HTERT RPE-1 (cell line): Measurements from ENCODE around the gene FAM219B.

Experiments
- in situ Hi-C: fragments of 300-500 bp; cut with MboI; formaldehyde crosslinking; loops from 4 replicates; pipeline ENCODE4 v1.14.3; 2020; ENCODE audit warnings: low sequenced_read_pairs

The FAM219B gene

DNA sequence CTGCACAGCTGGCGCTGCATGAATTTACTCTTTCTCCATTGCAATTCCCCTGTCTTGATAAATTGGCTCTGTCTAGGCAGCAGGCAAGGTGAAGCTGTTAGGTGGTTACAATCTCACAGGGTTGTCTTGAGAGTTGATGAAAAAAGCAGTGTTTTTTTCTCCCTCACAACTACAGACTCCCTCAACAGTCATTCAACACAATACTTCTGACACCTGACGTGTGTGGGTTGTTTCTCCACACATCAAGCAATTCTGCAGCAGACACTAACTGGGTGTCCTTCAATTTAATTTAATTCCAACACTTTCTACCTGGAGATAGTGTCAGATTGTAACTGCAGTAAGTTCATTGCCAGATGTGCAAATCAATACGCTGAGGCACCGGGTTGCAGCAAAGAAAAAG lies 28.4 kb downstream of the FAM219B start:
- in situ Hi-C loops: no loop called here

DNA sequence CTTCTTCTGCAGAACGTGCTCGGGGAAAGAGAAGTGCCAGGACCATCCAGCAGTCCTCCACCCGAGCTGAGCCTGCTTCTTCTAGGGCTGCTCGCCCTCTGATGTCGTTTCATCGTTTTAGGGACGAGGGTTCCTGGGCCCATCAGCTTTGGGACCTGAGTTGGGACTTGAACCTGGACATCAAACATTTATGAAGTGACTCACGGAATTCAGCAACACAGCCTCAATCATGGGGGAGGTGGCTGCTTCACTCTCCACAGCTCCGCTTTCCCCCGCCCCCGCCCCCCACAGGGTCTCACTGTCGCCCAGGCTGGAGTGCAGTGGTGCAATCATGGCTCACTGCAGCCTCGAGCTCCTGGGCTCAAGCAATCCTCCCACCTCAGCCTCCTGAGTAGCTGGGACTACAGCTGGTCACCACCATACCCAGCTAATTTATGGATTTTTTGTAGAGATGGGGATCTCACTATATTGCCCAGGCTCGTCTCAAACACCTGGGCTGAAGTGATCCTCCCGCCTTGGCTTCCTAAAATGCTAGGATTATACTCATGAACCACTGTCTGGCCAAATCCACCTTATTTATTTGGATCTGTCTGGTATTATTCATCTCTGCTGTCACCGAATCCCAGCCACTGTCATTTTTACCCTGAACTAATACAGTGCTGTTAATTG lies 32.8 kb downstream of the FAM219B start:
- in situ Hi-C loops: no loop called here

DNA sequence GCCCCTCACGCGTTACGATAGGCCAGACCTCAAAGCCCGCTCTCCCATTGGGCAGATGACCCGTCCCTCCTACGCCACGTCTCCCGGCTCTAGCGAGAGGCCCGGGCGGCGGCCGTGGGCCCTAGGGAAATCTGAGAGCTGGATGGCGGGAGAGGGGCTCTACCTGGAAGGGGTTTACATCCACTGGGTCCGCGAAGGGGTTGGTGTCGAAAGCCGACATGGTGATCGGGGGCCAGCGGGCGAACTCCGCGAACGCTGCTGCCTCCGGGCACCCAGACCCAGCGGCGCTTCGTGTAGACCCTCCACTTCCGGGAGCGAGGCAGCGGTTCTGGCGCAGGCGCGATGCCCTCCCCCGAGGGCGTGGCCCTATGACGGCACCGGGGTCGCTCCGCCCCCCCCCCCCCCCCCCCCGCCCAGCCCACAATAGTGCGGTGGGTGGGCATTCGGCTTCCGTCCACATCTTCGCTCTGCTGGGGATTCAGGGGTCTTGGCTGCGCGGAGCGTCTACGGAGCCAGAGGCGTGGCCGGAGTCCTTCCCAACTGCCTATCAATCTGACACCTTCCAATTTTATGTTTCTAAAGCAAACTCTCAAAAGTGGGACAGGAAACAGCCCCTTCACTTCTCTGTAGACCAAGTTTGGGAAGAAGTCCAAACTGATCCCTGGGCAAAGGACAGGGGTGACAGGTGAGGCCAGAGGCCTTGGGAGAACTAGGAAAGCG lies 33.5 kb downstream of the FAM219B start, which contains the start of gene SCAMP2:
Gene SCAMP2, minus strand, starts transcription at position 330 of the 720 bp plus-strand sequence. Its CDS starts 110 bp downstream, at position 220.
- in situ Hi-C loops: no loop called here

DNA sequence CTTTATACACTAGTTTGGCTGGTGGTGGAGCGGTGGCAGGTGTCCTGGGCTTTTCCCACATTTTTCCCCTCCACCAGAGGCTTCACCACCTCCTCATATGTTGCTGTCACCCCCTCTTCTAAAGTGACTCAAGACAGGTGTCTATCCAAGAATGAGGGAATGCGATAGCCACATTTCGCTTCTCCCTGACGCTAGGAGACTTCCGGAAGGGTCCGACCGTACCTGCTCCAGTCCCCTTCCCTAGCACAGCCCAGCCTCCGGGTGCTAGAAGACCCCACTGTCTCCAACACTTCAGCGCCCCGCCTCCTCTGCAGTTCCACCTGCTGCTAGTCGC lies 34.0 kb downstream of the FAM219B start:
- in situ Hi-C loops: no loop called here

DNA sequence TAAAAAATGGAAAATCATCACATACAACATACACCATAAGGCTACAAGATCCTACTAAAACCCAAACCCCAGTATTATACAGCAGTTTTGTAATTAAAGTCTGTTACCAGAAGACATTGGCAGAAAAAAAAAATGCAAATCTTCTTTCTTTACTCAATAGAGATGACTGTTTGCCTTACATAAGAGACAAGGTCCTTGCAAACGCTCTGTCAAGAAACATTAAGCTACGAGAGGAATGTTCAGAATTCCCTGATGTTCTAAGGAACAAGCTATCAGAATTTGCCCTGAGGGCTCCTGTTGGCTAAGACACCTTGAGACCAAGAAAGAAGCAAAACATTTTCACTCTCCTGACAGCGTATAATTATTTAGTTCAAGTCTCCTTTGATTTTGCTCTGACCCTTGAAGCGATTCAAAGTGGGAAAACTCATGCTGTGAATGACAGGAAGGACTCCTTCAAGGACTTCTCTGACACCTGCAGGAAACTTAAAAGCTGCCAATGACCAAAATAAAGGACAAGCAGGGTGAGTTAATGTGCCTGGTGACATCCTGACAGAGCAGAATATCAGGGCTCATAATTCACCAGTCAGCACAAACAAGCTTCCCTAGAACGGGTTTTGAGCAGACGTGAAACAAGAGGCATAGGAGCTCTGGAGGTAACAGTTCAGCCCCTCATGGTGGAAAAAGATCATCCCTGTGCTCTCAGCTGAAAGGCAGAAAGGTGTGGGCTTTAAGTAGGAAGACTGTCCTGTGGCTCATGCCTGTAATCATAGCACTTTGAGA lies 36.0 kb downstream of the FAM219B start:
- in situ Hi-C loops: no loop called here

DNA sequence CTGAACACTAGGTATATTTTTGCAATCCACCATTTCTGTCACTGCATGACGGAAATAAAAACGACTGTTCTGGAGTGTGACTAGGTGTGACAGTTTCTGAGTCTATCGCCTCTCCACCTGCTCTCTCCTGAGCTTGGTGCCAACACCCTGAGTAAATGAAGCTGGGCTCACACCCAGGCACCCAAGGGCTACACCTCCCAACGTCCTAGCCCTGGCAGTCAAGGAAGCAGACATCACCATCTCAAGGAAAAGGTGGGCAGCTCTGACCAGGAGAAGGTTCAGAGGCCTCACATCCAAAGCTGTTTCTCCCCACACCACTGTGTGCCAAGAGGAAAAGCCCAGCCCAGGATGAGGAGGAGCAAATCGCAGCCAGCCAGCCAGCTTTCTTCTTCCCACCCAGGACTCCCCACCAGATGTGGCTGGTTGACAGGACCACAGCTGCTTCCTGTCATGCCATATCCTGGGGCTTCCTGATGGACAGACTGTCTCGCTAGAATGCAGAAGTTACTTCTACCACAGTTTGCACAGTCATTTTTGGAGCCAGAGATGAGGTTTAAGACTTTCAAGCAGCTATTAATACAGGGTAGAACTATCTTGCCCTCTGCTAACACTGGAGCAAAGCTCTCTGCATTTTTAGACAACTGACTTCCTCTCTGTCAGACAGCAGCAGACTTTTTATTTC lies 36.8 kb downstream of the FAM219B start:
- in situ Hi-C loops: no loop called here

DNA sequence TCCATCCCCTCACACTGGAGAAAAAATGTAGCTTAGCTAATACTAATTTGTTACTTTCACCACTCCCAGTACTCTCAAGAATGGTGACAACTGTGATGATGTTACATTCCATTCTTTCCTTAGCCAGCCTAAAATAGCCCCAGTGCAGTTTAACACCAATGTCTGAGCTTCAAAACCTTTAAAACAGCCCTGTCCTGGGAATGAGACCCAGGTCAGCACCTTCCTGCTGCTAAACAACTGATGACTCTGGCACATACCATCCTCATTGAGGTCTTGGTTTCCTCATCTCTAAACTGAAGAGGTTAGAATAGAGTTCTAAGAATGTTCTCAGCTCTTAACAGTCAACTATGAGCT lies 37.3 kb downstream of the FAM219B start:
- in situ Hi-C loops: no loop called here

DNA sequence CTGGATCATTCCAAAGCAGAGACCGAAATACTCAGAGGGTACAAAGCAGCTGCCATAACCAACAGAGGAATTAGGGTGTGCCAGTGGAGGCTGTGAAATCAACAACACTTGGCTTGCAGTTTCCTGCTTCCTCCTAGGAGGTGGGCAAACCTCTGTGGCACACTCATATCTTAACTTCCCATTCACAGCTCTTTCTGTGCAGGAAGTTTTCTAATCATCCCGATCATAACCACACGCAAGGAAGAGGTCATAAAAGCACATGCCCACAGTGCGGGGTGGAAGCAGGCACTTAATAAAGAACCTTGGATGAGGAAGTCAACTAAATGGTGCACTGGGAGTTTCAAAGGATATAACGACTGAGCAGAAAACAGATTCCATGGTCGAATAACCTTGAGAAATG lies 38.6 kb downstream of the FAM219B start:
- in situ Hi-C loops: no loop called here

DNA sequence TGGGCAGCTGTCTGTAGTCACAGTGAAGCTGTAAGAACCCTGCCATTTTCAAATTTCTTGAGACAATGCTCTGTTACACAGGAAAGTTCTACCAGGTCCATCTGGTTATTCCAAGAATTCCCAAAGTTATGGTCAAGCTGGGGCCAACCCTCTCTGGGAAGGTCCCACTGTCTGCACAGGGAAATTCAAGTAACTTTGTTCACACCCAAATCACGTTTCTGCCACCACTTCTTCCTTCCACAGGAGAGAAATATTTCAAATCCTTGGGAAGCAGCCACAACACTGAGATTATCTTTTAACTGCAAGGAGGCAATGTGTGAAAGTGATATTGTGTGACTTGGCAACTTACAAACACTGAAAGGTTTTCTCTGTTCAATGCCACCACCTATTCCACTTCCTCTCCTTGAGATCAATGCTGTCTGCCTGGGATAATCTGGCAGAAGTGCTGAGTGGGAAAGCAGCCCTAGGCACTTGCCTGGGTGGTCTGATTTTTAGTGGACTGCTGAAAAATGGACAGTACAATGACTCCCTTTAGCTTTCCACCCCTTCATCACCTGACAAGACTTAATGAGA lies 39.1 kb downstream of the FAM219B start:
- in situ Hi-C loops: no loop called here

DNA sequence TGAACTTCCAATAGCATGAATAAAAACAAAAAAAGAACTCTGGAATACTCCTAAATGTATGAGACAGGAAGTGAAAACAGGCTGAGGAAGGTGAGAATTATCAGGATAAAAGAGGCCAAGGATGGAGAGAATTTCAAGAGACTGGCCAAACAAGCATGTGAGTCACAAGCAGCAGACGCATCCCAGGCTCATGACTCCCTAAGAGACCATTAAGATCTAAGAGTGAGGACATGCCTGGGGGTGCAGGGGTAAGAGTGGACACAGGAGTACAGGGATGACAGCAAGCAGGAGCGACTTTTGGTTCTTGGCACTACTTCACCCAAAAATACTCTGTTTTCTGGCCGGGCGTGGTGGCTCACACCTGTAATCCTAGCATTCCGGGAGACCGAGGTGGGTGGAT lies 40.6 kb downstream of the FAM219B start:
- in situ Hi-C loops: no loop called here

DNA sequence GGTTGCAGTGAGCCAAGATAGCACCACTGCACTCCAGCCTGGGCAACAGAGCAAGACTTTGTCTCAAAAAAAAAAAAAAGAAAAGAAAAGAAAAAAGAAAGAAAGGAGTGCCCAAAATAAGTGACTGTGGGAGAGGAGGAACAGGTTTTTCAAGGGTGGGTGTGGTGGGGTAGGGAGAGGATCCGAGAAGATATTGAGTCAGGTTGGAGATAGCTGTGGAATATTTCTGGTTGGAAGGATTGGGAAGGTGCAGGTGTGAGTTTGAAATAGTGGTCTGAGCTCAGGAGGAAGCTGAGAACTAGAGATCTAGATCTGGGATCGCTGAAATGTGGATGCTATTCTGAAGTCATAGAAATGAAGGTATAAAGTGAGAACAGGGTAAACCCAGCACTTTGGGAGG lies 41.3 kb downstream of the FAM219B start:
- in situ Hi-C loops: no loop called here

DNA sequence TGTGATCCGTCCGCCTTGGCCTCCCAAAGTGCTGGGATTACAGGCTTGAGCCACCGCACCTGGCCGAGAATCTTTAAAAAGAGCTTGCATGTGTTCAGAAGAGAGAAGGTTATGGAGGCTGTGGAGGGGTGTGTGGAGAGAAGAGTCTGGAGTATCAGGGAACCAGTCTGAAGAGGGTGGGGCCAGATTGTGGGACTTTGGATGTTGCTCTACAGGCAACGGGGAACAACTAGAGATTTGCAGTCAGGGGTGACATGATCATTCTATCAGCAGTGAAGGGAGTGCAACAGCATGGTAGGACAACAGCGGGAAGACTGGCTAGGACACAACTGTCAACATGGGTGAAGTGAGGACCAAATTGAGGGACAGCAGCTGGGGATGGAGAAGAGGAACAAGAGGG lies 42.4 kb downstream of the FAM219B start:
- in situ Hi-C loops: no loop called here

DNA sequence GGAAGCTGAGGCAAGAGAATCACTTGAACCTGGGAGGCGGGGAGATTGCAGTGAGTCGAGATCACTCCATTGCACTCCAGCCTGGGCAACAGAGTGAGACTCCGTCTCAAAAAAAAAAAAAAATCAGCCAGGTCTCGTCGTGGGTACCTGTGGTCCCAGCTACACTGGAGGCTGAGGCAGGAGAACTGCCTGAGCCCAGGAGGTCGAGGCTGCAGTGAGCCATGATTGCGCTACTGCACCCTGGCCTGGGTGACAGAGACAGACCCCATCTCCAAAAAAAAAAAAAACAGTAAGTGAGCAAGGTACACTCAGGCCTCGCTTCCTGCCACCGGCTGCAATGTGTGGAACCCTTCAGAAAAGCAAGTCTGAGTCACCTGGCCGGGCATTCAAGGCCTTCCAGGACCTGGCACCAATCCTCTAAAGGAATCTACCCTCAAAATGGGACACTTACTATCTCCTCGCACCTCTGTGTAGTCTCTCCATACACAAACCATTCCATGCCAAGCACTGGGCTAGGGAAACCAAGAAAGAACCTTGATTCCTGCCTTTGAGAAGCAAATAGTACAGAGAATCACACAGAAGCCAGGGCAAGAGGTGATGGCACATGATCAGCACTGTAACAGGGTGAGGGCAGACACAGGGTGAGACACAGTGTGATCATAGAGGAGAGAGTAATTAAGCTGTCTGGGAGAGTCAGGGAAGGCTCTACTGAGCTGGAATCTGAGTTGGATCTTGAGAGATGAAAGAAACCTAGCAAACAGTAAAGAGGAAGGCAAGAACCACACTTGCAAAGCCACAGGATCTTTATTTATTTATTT lies 43.2 kb downstream of the FAM219B start:
- in situ Hi-C loops: no loop called here

DNA sequence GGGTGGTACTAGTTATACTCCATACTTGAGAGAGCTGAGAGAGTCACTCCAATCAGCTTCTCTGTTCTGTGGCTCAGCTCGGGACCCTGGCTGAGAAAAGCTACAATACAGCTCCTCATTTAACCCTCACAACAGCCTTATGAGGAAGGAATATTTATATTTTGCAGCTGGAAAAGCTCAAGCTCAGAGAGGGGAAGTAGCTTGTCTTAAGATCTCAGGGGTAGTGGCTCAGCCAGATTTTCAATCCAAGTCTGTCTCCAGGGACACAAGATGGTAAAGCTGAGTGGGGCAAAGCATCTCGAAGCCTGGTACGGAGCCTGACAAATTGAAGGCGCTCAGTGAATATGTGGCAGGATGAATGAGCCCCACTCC lies 48.3 kb downstream of the FAM219B start:
- in situ Hi-C loops: no loop called here

DNA sequence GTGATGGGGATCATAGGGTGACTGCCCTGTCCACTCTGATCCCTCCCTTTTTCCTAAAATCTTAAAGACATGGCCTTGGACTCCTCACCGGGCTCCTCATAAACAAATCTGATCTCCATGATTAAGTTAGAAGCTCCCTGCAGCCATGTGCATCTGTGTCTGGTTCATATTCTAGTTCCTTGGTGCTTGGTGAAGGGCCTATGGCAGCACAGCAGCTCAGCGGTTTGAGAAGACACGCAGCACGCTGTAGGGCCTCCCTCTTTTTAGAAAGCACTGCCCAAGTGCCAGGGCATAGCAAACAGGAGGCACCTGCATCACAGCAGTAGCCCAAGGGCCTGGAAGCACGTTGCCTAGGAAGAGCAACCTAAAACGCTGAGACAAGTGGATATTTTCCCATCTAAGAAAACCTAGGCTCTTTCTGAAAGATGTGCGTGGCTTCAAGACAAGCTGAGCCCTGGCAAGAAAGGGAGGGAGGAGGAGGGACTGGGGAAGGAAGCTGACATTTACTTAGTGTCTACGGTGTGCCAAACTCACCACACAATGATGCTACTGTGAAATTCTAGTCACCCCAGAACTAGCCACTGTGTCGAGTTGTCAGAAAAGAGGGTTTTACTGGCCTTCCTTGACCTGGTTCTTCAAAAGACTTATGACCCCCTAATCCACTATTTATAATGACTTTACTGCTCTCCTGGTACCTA lies 48.8 kb downstream of the FAM219B start:
- in situ Hi-C loops: no loop called here

DNA sequence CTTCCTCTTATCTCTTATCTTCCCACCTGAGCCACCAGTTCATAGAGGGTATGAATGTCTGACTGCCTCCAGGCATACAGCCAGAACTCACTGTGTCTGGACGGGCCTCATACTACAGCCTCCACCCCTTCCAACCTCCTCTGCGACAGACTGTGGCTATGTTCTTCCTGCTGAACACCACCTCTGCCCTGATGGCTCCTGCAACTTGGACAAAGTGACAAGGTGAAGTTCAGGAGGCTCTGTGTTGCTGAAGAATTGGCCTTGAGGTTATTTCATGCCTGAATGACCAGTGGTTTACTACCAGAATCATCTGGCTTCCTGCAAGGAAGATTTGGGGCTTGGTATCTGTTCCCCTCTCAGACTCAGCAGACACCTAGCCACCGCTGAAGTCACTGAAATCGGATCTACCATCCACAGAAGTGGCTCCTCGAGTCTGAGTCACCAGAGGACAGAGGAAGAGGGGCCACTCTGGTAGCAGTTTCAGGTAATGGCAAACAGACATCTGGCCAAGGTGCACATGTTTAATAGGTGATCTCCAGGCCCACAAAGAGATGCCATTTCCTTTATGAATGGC lies 49.5 kb downstream of the FAM219B start:
- in situ Hi-C loops: no loop called here

DNA sequence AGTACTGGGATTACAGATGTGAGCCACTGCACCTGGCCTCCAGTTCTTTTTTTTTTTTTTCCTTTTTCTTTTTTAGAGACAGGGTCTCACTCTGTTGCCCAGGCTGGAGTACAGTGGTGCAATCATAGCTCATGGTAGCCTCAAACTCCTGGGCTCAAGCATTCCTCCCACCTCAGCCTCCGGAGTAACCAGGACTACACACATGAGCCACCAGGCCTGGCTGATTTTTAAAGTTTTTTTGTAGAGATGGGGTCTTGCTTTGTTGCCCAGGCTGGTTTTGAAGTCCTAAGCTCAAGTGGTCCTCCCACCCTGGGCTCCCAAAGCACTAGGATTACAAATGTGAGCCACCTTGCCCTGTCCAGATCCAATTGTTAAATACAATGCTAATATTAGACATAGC lies 50.1 kb downstream of the FAM219B start:
- in situ Hi-C loops: no loop called here

DNA sequence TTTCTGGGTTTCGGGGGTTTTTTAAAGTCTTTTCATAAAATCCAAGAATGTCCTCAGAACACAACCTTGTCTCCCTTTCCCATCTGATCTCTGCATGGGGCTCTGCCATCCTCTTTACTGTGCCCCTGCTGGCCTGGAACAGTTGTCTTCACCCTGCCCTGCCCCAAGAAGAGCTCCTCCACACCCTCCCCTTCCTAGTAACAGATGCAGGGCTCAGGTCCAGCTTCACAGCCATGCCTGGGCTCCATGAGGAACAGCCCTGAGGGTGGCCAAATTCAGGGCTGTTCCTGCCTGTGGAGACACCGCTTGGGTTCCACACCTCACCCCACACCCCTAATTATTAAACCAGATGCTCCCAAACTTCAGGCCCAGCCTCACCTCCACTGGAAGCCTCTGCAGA lies 50.8 kb downstream of the FAM219B start:
- in situ Hi-C loops: no loop called here

DNA sequence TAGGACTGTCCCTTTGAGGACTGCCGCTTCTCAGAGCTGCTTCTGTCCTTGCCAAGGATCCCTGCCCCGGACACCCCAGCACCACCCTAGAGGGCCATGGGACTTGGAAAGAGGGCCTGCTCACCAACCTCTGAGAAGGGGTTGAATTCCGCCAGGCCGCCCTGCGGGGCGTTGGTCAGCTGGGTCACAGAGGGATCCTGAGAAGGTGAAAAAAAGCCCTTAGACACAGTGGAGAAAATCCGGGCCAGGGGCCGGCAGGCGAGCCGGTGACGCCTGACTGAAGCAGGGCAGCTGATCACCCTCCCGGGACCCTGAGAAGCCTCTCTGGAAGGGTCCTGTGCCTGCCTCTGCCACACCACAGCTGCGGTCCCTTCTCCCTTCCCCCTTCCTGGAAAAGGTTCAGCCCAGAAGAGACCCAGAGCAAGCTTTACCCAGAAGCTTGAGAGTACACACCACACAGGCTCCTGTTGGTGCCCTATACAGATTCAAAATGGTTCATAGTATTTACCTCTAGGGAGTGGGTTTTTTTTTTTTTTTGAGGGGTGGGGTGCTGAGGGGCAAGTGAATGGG lies 52.1 kb downstream of the FAM219B start:
- in situ Hi-C loops: no loop called here
